Astrocyte of the cerebellum (primary cell): Measurements from ENCODE around the gene MCL1.
"Not testable (repeated sequence)": the region's sequence is repeated elsewhere in the genome, so short reads cannot be mapped to it uniquely, and the experiment has no call there.

ENCODE experiments used
- DNase-seq: peaks from one replicate; pipeline ENCODE4 v3.0.0-alpha.2; 2011; ENCODE audit warnings: low read depth
- H3K4me3 ChIP-seq: 2 replicates; pipeline ENCODE4 v1.5.1; 2011; ENCODE audit warnings: mild to moderate bottlenecking, low read depth, low read length, moderate library complexity
- in situ Hi-C: cut with HindIII; loops from 2 replicates; pipeline ENCODE4 v1.10.0; 2017; ENCODE audit warnings: low sequenced_read_pairs
- TF ChIP-seq, protein P1 (sequence below): IDR thresholded peaks from 2 replicates; pipeline ENCODE4 v1.5.1; 2012; ENCODE audit warnings: low read length, low read depth, moderate library complexity, mild to moderate bottlenecking; ENCODE audit errors: missing control alignments

The MCL1 gene

DNA sequence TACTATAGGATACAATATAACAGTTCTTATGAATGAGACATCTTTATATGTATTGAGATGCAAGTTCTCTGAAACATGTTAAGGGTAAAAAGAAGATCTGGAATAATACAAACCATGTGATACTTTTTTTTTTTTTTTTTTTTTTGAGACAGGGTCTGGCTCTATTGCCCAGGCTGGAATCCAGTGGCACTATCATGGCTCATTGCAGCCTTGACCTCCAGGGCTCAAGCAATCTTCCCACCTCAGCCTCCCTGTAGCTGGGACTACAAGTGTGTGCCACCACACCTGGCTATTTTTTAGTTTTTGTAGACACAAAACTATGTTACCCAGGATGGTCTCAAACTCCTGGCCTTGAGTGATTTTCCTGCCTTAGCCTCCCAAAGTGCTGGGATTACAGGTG lies 22.1 kb upstream of the MCL1 start:
- no peak overlapping the region for H3K4me3 ChIP-seq
- DNase-seq, result no peak
- in situ Hi-C loops, result no loop called here
- TF ChIP-seq, protein P1, sequence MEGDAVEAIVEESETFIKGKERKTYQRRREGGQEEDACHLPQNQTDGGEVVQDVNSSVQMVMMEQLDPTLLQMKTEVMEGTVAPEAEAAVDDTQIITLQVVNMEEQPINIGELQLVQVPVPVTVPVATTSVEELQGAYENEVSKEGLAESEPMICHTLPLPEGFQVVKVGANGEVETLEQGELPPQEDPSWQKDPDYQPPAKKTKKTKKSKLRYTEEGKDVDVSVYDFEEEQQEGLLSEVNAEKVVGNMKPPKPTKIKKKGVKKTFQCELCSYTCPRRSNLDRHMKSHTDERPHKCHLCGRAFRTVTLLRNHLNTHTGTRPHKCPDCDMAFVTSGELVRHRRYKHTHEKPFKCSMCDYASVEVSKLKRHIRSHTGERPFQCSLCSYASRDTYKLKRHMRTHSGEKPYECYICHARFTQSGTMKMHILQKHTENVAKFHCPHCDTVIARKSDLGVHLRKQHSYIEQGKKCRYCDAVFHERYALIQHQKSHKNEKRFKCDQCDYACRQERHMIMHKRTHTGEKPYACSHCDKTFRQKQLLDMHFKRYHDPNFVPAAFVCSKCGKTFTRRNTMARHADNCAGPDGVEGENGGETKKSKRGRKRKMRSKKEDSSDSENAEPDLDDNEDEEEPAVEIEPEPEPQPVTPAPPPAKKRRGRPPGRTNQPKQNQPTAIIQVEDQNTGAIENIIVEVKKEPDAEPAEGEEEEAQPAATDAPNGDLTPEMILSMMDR, result no peak

DNA sequence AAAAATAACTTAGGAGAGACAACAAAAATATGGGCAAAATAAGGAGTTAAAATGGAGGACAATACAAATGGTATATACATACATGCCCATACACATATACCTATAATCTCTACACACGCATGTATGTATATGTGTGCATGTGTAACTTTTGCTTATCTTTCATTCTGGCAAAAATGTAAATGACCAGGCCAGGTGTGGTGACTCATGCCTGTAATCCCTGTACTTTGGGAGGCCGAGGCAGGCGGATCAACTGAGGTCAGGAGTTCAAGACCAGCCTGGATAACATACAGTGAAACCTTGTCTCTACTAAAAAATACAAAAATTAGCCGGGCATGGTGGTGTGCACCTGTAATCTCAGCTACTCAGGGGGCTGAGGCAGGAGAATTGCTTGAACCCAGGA lies 18.9 kb upstream of the MCL1 start:
- DNase-seq, H3K4me3 ChIP-seq, in situ Hi-C loops: not testable (repeated sequence)

DNA sequence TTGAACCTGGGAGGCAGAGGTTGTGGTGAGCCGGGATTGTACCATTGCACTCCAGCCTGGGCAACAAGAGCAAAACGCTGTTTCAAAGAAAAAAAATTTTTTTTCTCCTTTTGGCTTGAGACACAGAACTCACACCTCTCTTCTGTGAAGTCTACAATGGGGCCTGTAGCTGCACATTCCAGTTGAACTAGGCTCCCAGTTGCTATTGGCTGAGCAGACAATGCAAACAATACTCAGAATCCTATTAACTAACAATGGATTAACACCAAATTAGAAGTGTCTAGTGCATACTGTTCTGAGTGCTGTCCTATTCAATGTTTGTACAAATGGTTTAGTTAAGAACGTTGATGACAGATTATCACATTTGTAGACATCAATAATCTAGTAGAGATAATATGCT lies 17.6 kb upstream of the MCL1 start:
- DNase-seq, result no peak
- no peak overlapping the region for H3K4me3 ChIP-seq
- TF ChIP-seq, protein P1, result no peak
- in situ Hi-C loops, result no loop called here

DNA sequence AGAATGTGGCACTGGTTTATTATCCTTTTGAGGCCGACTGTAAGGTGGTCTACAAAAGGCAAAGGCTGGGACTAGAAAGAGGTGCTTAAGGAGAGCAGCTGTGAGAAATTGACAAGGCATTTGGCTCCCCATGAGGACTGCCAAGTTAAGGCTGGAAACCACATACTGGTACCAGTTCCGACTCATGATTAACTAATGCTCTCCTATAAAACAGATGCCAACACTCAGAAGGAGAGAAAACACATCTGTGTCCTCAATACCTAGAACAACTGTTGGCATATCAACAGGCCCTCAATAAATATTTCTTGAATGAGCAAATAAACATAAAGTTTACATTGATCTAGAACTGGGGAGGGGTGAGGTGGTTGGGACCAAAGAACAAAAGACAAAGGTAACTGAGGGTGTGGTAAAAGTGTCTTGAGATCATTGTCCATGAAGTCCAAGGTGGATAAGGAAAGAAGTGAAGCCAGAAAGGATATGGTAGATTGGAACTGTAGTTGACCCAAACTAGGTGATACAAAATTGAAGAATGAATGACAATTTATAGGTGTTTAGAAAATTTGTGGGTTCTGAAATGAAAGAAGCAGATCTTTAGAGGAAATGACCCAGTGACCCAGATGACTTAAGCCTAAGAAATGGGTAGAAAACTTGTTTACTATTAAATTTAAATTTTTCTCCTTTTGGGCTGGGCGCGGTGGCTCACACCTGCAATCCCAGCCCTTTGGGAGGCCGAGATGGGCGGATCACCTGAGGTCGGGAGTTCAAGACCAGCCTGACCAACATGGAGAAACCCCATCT lies 16.9 kb upstream of the MCL1 start:
- H3K4me3 ChIP-seq, result no peak overlapping the region
- no peak for DNase-seq
- in situ Hi-C loops, result no loop called here
- TF ChIP-seq, protein P1, result no peak

DNA sequence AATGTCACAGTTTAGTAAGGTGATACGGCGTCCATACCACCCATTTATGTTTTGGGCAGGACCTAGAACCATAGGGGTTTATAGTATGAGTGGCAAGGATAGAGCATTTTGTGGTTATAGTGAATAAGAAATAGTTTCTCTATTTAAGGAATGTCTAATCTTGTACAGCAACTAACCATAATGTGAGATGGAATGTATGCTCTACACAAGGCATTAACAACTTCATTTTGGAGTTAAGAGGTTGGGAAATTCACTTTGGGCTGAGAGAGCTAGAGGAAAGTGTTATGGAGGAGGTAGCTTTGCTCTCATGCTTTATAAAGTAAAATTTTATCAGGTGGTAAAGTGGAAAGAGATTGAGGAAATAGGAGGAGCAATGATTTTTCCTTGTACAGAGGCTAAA lies 3.0 kb upstream of the MCL1 start:
- no peak overlapping the region for H3K4me3 ChIP-seq
- in situ Hi-C loops, result no loop called here
- TF ChIP-seq, protein P1, result no peak
- DNase-seq, result no peak

DNA sequence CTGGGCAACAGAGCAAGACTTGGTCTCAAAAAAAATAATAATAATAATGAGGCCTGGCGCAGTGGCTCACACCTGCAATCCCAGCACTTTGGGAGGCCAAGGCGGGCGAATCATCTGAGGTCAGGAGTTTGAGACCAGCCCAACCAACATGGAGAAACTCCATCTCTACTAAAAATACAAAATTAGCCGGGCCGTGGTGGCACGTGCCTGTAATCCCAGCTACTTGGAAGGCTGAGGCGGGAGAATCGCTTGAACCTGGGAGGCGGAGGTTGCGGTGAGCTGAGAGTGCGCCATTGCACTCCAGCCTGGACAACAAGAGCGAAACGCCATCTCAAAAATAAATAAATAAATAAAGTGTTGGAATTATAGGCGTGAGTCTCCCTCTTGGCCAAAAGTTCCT lies 2.6 kb upstream of the MCL1 start:
- H3K4me3 ChIP-seq, in situ Hi-C loops, DNase-seq: not testable (repeated sequence)

DNA sequence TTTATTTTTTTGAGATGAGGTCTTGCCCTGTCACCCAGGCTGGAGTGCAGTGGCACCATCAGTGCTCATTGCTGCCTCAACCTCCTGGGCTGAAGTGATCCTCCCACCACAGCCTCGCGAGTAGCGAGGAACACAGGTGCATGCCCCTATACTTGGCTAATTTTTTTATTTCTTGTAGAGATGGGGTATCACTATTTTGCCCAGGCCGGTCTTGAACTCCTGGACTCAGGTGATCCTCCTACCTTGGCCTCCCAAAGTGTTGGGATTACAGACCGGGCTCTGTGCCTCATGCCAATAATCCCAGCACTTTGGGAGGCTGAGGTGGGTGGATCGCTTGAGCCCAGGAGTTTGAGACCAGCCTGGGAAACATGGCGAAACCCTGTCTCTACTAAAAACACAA lies 2.0 kb upstream of the MCL1 start:
- DNase-seq, in situ Hi-C loops, H3K4me3 ChIP-seq: not testable (repeated sequence)

DNA sequence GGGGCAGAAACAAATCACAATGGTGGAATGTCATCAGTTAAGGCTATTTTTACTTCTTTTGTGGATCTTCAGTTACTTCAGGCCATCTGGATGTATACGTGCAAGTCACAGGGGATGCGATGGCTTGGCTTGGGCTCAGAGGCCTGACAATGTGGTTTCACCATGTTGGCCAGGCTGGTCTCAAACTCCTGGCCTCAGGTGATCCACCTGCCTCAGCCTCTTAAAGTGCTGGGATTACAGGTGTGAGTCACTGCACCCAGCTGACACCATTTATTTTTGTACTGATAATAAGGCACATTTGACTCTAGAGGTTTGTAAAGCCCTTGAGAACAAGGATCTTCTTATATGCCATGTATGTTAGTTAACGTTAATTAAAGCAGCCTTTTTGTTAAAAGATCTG lies 1.6 kb upstream of the MCL1 start:
- DNase-seq, H3K4me3 ChIP-seq, in situ Hi-C loops: not testable (repeated sequence)
